ENCODE data around the gene TOR1AIP1. TPM values are rescaled to one million over a fixed set of nuclear protein-coding genes. Genes with fewer than 3 reads are reported as not detected.

TOR1AIP1 gene
- total RNA-seq, 1 donor from 2014 or later = 40.7 TPM

GRCh38 chr1:179875596-179876299, 6.3 kb upstream of the TOR1AIP1 start:
- Histone ChIP-seq H3K4me3 (peak overlapping the region; percentile 77), H3K27ac (replicated peaks) (no peak overlapping the region), H3K4me1 (peaks cover 74% of the 10 kb centered on the region), H3K27me3 (ENCODE audit: low read depth) (no peaks in the 10 kb centered on the region), H3K36me3 (peaks cover 16% of the 10 kb centered on the region), H3K9me3 (replicated peaks) (no peaks in the 10 kb centered on the region)
- DNase-seq = no peak
- intact Hi-C loops (cut with micrococcal nuclease) = no loop called here
- no peak for TF ChIP-seq CTCF (IDR thresholded peaks at IDR 0.05; ENCODE audit: borderline replicate concordance)

GRCh38 chr1:179876300-179876715, 5.8 kb upstream of the TOR1AIP1 start:
- intact Hi-C loops (cut with micrococcal nuclease) = no loop called here

GRCh38 chr1:179877586-179878265, 4.4 kb upstream of the TOR1AIP1 start, which contains the start of gene TOR1AIP2:
Gene TOR1AIP2 (minus strand): TSS chr1:179877803. CDS start chr1:179852665, 25,138 bp downstream.
- Histone ChIP-seq H3K4me3 (peak within 1 kb of the TSS; percentile 77), H3K27ac (replicated peaks) (peak within 1 kb of the TSS; percentile 71), H3K9me3 (replicated peaks) (no peaks in the 10 kb centered on the region), H3K36me3 (peaks cover 16% of the 10 kb centered on the region), H3K27me3 (ENCODE audit: low read depth) (no peaks in the 10 kb centered on the region), H3K4me1 (peaks cover 71% of the 10 kb centered on the region)
- intact Hi-C loops (cut with micrococcal nuclease) = no loop called here
- TF ChIP-seq CTCF (IDR thresholded peaks at IDR 0.05; ENCODE audit: borderline replicate concordance) = peak; percentile 39
- DNase-seq = peak; percentile 92

More at GRCh38 chr1:179876300-179876715, 5.8 kb upstream of the TOR1AIP1 start:
- Histone ChIP-seq H3K4me3 (peak overlapping the region; percentile 77), H3K9me3 (replicated peaks) (no peaks in the 10 kb centered on the region), H3K36me3 (peaks cover 16% of the 10 kb centered on the region), H3K27me3 (ENCODE audit: low read depth) (no peaks in the 10 kb centered on the region), H3K27ac (replicated peaks) (no peak overlapping the region), H3K4me1 (peaks cover 74% of the 10 kb centered on the region)
- no peak for DNase-seq
- no peak for TF ChIP-seq CTCF (IDR thresholded peaks at IDR 0.05; ENCODE audit: borderline replicate concordance)

GRCh38 chr1:179879797-179880196, 2.3 kb upstream of the TOR1AIP1 start:
- Histone ChIP-seq H3K27ac (replicated peaks) (peak overlapping the region; percentile 99), H3K27me3 (ENCODE audit: low read depth) (no peaks in the 10 kb centered on the region), H3K36me3 (peaks cover 13% of the 10 kb centered on the region), H3K9me3 (replicated peaks) (no peaks in the 10 kb centered on the region), H3K4me1 (peaks cover 71% of the 10 kb centered on the region), H3K4me3 (no peak overlapping the region)
- no peak for DNase-seq
- TF ChIP-seq CTCF (IDR thresholded peaks at IDR 0.05; ENCODE audit: borderline replicate concordance) = no peak
- intact Hi-C loops (cut with micrococcal nuclease) = no loop called here

- TF ChIP-seq CTCF (IDR thresholded peaks at IDR 0.05; ENCODE audit: borderline replicate concordance) = no peak
- peaks cover 27% of the 10 kb centered on the region for H3K36me3 ChIP-seq
- H3K27ac ChIP-seq (replicated peaks) = peak overlapping the region; percentile 99
- no peaks in the 10 kb centered on the region for H3K27me3 ChIP-seq (ENCODE audit: low read depth)
- intact Hi-C loops (cut with micrococcal nuclease) = no loop called here
- no peaks in the 10 kb centered on the region for H3K9me3 ChIP-seq (replicated peaks)
- DNase-seq = no peak
- H3K4me1 ChIP-seq = peaks cover 71% of the 10 kb centered on the region
- H3K4me3 ChIP-seq = peak overlapping the region; percentile 90
These were observed 338 bp upstream of the TOR1AIP1 start for GRCh38 chr1:179881642-179882252.
